HG02840 (cell line): ENCODE measurements around the gene TRAF3IP1.
"Not testable (repeated sequence)": the region's sequence is repeated elsewhere in the genome, so short reads cannot be mapped to it uniquely, and the experiment has no call there.

Experiments used
- ATAC-seq: cut with Tn5 transposase; IDR thresholded peaks from one replicate; pipeline ENCODE4 v1.9.1; 2021; ENCODE audit warnings: mild to moderate bottlenecking, moderate library complexity, moderate number of reproducible peaks; ENCODE audit not compliant: unreplicated experiment, low FRiP score

TRAF3IP1 gene

DNA sequence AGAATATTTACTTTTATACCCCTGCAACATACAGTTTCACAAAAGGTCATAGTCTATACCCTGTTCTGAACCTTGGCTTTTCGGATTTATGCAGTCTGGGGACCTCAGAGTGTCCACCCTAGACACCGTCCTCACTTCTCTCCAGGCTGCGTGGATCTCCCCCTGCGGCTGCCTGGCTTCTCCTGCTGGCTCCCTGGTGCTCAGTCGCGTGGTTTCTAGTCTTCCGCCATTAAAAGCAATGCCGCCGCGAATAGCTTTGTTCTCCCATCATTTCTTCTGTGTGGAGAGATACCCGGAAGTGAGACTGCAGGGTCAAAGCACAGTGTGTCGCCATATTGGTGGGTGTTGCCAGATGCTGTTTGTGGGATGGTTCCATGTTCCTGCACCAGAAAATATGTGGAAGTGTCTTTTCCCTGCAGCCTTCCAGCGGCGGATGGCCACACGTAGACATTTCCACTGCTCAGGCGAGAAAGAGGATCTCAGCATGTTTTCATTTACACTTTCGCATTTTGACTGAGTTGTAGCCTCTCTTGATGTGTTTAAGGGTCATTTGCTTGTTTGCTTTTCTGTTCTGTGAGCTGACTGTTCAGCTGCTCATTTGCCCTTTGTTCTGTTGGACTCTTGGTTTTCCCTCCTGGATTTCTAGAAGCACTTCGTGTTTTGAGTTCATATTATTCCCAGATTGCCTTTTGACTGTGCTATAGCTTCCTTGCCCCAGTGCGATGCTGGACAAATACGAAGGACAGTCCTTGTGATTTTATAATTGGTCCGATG, 83.5 kb downstream of the TRAF3IP1 start:
- ATAC-seq = no peak

DNA sequence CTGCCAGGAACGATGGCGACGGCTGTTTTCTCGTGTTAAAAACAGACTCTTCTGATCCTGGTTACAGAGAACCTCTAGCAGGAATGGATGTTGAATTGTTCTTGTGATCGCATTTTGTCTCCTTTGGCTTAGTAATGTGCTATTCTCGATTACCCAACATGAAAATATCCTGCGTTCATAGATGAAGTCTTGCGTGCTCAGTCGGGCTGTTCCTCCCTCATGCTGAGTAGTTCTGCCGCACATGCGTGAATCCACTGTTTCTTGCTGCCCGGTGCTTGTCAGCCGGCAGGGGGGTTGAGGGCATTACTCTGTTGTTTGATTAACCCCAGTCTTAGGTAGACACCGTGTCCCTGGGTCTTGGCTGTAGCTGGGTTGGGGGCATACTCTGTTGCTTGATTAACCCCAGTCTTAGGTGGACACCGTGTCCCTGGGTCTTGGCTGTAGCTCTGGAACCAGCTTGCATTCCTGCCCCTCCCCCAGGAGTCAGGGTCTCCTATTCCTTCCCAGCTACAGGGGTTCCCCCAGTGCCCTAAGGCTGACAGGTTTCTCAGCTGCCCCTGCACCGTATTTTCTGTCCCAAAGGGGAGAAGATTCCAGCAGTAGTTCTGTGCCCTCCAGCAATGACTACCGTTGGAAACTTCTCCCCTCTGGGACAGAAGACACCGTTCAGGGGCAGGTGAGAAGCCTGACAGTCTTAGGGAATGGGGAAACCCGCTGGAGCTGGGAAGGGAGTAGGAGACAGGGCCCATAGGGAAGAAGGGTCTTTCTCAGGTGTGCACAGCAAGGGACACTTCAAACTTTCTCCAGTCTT, 84.3 kb downstream of the TRAF3IP1 start:
- no peak for ATAC-seq

DNA sequence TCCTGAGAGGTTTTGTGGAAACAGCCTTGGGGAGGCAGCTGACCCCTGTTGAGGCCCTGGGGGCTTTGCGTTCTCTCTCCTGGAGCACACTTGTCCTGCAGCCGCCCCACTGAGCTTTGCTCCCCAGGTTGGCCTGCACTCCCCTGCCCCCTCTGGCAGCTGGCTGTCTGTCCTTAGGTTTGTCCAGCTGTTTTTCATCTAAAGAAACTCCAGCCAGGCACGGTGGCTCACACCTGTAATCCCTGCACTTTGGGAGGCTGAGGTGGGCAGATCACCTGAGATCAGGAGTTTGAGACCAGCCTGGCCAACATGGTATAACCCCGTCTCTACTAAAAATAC, 84.9 kb downstream of the TRAF3IP1 start:
- ATAC-seq = not testable (repeated sequence)

DNA sequence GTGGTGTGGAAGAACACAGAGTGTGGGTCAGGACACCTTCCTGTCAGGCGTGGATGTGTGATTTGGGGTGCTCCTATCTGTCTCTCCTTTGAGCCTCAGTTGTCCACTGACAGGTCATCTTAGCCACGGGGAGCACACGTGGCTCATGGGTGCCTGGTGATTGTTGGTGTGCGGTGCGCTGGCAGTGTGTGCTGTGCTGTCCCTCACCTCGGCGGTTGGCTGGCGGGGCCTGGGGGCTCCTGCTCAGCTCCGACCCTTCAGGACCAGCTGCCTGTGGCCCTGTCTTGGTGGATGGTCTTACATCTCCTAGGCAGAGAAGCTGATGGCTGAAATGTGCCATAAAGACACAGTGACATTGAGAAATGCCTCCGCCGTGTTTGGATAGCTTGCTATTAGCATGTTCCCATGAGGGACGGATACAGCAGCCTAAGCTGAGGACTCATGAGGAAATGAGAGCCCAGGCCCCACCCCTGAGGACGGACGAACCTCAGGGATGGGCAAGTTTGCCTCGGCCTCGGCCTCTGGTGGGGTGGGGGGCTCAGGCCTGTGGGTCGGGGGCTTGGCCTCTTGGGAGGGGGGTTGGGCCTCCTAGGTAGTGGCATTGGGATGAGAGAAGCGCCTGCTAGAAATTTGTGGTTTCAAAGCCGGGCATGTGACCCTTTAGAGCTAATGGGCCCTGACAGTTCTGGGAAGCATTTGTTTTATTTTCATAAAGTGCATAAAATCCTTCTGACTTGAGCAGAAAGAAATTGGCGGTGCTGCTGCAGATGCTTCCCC, 86.1 kb downstream of the TRAF3IP1 start:
- ATAC-seq = no peak

DNA sequence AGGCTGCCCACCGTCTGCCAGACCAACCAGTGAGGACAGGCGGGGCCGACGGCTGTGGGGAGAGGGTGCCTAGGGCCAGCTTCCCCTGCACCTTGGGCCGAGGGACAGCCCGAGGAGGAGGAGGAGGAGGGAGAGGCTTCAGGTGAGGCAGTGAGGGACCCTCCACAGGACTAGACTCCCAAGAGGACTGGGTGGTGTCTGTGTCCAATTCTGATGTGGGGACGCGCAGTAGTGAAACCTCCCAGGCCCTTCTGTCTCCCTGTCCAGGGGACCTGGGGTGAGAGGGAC, 86.6 kb downstream of the TRAF3IP1 start:
- no peak for ATAC-seq

DNA sequence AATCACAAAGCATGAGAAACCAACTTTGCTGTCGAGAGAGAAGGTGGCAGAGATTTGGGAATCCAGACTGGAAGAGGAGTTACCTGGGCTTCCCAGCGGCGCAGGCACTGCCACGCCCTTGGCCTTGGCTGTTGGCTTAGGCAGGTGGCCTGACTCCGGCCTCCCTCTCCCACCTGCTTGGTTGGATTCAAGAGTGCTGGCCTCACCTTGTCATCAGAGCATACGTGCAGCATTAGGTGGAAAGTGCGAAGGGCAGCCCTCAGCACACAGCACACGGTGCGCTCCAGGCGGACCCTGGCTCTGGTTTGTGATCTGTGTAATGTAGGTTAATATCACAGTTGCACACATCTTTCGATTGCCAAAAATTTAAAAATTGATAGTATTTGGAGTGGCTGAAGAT, 87.2 kb downstream of the TRAF3IP1 start:
- ATAC-seq = no peak

DNA sequence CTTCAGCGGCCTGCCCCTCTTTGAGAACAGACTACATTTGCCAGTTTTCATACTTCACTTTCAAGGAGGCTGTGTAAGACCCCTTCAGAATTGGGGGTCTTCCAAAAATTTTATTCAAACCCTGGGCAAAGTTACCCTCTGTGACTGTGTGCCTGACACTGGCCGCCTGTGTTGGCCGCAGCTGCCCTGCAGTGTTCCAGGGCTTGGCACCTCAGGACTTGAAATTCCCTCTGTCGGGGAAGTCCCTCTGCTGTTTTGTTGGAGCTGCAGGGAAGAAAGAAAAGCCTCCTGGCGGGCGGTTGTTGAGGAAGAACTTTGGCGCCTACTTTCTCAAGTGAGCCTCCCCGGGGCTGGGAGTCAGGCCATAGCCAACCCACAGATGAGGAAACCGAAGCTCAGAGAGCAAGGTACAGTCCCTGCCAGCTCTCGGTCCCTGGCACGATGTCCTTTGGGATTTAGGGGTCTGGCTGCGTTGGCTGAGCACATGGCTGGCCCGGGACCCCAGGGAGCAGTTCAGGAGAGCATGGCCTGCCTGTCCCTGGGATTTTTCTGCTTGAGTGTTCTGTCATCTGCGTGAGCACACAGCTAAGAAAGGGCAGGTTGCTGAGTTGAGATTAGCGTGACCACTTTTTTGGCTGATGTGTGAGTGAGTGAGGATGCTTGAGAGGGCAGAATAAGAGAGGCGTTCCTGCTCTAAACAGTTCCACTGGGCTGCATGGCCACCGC, 88.5 kb downstream of the TRAF3IP1 start:
- no peak for ATAC-seq

DNA sequence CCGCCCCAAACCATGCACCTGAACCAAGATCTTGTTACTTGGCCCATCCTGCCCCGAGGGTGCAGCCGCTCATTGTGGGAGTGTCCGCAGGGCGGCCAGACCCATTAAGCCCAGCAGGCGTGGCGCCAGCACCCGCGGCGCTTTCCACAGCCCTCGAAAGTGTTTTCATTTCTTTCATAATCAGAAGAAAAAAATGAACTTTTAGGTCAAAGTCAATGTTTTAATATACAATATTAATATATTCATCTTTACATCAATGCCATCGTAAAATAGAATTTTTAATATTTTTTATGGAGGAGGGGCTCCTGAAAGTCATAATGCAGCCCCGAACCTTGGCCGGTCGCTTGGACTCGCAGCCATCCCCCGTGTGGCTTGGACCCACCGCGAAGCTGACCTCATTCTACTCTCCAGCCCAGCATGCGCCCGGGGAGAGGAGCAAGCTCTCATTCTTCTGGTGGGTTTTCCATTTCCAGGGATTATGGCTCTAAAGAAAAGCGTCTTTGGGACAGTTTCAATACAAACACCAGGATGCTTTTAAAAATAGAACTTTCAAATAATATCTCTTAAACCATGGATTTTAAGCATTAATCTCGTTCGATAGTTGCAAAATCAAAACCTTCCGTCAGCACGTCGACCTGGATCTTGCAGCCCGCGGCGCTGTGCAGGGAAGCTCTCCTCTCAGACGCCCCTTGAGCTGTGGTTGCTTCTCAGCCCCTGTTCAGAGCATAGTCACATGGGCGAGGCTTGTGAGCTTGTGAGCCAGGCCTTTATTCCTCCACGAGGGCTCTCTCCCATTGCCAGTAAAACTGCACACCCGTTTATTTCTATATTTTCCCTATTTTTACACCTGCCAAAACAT, 89.3 kb downstream of the TRAF3IP1 start:
- ATAC-seq = no peak

DNA sequence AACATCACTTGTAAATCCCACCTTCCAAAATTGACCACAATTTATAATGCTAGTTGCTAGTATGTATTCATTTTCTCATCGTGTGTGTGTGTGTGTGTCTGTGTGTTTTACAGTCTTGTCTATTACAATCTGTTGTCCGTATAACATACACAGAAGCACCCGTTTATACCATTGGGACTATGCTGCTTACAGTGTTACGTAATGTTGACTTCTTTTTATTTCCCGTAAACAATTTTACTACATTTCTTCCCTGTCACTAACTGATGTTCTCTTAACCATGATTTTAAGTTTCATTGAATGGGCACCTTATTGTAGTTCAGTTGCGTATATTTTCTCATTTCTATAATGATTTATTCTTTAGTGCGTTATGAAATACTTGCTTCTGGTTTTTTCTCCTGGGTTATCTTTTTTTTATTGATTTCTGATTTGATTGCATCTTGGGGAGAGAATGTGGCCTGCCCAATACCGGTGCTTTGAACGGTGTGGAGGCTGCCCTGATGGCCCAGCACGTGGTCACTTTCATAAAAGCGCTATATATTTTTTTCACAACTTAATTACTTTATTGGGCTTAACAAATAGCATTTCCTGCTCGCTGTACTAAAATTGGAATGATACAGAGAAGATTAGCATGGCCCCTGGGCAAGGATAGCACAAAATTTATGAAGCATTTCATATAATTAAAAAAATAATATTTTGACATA, 91.9 kb downstream of the TRAF3IP1 start:
- no peak for ATAC-seq

DNA sequence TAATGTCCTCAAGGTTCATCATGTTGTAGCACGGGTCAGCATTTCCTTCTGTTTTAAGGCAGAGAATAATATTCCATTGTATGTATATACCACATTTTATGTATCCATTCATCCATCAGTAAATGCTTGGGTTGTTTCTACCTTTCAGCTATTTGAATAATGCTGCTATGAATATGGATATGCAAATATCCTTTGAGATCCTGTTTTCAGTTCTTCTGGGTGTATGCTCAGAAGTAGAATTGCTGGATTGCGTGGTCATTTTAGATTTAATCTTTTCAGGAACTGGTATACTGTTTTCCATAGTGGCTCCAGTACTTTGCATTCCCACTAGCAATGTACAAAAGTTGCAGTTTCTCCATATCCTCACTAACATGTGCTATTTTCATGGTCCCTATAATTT, 93.0 kb downstream of the TRAF3IP1 start:
- no peak for ATAC-seq

DNA sequence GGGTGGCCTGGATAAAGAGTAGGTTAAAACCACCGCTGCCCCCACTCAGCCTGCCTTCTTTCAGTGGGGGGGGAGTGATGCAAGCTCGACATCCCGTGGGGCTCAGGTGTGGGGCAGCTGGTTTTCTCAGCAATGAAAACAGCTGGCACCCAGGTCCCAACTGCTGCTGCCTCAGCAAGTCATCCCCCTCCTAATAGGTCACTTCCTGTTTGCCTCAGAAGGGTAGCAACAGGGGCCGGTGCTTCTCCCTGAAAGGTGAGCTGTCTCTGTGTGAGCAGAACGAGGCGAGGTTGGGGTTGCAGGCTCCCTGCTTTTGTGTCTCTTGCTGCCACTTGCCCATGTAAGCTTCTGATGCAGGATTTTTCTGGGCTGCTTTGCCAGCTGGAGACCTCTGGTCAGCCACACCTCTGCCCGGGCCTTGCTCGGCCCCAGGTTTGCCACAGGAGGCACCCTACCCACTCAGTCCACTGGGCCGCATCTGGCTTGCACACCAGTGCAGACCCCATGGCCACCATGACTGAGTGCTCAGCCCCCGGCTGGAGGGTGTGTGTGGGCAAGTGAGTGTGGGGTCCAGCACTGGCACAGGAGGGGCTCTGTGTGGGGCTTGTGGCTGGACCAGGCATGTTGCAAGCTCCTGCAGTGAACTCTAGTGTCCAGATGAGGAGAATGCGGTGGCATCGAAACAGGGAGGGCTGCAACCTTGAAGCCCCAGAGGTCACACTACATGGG, 94.9 kb downstream of the TRAF3IP1 start:
- no peak for ATAC-seq

DNA sequence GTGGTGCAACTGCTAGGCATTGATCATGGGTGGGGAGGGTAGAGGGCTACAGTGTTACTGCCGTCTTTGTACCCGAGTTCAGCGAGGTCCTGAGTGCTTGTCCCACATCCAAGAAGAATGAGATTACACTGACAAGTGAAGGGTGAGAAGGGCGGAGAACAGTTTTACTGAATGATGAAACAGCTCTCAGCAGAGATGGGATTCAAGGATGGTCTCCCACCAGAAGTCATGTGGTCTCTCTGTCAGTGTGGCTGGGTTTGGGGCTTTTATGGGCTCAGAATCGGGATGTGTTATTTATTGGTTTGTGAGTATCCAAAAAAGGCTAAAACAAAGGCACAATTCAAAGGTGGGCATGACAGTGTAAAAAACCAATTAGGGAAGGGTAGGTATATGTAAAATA, 95.6 kb downstream of the TRAF3IP1 start:
- ATAC-seq = no peak

DNA sequence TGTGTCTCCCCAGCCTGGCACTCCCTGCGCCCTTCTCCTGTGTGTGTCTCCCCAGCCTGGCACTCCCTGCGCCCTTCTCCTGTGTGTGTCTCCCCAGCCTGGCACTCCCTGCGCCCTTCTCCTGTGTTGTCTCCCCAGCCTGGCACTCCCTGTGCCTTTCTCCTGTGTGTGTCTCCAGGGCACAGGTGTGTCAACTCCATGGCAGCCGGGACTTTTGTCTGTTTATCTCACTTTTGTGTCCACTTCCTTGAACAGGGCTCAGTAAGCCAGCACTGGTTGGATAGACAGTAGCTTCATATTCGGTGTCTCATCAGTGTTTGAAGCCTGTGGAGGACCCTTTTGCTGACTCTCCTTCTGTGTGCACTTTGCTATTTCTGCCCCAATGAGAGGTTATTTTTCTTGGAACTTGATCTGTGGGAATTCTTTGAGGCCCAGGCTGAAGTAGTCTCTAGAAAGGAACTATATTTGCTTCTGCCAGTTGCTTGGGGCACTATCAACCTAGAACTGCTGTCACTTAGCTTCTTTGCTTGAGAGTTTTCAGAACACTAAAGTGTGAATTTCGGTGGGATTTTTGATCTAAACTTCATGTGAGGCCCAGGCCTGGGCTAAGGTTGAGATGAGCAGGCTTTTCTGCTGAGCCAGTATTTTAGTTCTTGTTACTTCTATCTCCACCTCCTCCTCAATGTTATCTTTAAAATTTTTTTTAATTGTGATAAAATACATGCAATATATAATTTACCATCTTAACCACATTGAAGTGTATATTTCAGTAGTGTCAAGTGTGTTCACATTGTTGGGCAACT, 98.1 kb downstream of the TRAF3IP1 start:
- ATAC-seq = no peak

DNA sequence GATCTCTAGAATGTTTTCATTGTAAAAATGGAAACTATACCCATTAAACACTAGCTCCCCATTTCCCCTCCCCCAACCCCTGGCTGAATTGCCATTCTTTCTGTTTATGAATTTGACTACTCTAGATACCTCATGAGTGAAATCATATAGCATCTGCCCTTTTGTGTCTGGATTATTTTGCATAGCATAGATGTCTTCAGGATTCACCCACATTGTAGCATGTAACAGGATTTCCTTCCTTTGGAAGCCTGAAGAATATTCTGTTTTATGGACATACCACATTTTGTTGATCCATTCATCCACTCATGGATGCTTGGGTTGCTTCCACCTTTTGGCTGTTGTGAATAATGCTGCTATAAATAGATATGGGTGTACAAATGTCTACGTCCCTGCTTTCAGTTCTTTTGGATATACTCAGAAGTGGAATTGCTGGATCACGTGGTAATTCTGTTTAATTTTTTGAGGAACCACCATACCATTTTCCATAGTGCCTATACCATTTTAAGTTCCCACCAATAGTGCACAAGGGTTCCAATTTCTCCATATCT, 98.8 kb downstream of the TRAF3IP1 start:
- no peak for ATAC-seq

DNA sequence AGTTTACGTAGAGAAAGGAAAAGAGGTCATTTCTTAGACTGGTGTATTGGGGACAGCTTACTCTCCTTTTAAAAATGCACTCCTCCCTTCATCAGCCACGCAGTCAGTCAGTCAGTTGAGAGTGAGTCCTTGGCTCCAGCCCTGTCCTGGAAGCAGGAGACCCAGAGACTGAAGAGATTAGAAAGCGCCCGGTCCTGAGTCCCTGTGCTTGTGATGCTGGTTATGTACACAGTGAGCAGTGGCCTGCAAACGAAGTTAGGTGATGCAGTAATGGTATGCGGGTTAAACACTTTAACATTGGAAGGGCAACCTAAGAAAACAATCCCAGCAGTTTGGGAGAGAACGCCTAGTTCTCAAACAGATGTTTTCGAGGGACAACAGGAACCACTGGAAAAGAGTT, 100.1 kb downstream of the TRAF3IP1 start:
- ATAC-seq = no peak

DNA sequence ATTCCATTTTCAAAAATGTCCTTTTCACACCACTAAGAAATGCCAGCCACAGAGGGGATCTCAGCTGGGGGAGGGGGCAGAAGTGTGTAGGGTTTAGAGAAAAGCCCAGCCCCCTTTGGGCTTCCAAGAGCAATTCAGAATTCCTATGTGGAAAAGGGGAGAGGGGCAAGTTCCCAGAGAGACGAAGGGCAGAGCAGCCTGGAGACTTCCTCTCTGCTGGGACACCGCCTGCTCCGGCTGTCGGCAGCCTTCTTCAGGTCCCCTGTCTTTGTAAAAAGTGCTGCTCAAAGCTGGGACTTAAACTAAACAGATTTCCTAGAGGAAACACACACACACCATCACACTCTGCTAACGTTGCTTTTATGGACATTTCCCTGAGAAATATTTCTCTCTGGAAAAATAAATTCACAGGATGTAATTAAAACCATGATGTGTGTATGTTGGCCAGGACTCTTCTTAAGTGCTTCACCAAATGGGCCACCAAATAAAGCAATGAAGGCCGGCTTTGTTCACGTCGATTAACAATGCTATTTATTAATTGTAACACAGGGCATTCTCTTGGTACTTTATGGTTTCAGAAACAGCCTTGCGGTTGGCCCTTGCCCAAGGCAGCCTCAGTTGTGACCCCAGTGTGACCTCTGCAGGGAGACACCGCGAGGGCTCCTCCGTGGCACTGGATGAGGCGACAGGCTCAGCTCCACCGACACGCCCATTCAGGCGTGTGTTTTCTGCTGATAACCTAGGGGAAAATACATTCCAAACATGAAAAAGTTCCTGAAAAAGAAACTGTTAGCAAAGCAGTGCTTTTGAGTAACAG, 100.8 kb downstream of the TRAF3IP1 start:
- no peak for ATAC-seq

DNA sequence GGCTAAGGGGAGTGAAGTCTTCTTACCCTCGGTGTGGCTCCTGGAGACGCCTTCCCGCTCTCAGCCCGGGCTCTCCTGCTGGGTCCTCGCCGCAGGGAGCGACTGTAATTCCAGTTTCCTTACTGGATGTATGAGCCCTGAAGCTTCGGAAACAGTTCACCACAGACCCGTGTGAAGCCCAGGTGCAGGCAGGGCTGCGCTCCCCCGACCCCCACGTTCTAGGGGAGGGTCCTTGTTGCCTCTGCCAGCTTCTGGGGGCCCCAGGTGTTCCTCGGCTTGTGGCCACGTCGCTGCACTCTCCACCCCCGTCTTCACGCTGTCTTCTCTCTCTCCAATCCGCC, 101.3 kb downstream of the TRAF3IP1 start:
- ATAC-seq = no peak
